Activated naive CD4-positive, alpha-beta T cell (primary cell): ENCODE data around the gene NONO.
"Not testable (repeated sequence)": the region's sequence is repeated elsewhere in the genome, so short reads cannot be mapped to it uniquely, and the experiment has no call there.

Source experiments
- DNase-seq, 4 experiments: peaks; one replicate each; lab custom pipeline; 2025; lab: John Stamatoyannopoulos, UW

Gene NONO, protein sequence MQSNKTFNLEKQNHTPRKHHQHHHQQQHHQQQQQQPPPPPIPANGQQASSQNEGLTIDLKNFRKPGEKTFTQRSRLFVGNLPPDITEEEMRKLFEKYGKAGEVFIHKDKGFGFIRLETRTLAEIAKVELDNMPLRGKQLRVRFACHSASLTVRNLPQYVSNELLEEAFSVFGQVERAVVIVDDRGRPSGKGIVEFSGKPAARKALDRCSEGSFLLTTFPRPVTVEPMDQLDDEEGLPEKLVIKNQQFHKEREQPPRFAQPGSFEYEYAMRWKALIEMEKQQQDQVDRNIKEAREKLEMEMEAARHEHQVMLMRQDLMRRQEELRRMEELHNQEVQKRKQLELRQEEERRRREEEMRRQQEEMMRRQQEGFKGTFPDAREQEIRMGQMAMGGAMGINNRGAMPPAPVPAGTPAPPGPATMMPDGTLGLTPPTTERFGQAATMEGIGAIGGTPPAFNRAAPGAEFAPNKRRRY

DNA sequence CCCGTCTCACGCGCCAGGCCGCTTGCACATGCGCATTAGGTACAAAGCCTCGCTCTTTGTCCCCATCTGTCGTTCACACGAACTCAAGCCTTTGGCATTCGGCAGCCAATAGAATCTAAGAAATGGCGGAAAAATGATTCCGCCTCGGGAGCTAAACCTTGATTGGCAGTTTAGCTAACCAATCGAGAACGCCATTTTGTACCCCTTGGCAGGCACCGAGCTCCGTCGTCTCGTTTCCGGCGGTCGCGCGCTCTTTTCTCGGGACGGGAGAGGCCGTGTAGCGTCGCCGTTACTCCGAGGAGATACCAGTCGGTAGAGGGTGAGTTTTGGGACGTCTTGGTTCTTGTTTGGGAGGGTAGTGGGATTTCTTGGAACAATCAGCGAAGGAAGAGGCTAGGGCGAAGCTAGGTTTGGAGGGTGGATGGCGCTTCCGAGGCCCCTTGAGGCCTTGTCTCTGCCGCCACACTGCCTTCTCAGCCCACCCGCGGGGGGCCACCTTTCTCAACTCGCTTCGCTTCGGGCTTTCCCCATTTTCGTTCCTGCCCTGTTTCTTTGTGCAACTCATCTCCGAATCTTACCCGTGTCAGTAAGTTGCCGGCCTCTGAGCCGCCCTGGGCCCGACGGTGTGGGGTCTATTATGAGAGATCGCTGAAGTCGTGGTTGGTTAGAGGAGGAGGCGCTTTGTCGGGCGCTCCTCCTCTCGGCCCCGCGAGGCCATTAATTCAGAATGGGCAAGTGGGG, at the start of gene NONO:
Gene NONO, plus strand, starts transcription at position 233 of the 741 bp plus-strand sequence. CDS start 7,003 bp downstream, outside the sequence.
- DNase-seq = peak; percentile 51 to 65 (median 60)

DNA sequence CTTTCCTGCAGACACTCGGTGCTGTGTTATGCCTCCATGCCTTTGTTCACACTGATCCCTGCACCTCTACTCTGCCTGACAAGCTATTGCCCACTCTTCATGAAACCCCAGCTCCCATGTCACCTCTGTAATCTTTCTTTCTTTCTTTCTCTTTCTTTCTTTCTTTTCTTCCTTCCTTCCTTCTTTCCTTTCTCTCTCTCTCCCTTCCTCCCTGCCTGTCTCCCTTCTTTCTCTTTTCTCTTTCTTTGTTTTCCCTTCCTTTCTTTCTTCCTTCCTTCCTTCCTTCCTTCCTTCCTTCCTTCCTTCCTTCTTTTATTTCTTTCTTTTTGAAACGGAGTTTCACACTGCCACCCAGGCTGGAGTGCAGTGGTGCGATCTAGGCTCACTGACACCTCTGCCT, 48.0 kb upstream of the NONO start:
- DNase-seq = no peak

GRCh38 chrX:71236836-71237235, 46.6 kb upstream of the NONO start:
- no peak for DNase-seq

DNA sequence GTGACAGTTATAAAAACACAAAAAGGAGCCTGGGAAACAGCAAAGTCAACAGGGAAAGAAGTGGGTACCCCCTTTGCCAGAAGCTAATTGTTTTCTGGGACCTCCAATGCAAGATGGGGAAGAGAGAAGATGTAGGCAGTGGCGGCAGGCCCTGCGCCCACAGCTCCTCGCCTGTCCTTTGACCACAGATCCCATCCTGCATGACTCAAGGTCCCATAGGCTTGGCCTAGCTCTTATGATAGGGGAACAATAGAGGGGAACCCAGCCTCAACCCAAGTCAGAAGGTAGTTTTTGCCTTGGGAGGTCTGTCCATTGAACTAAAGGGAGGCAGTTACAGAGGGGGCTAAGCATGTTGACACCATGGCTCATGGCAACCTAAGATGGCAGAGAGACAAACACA, 43.7 kb upstream of the NONO start:
- DNase-seq = no peak

- DNase-seq = no peak
These were observed 42.1 kb upstream of the NONO start for GRCh38 chrX:71241301-71241700.

DNA sequence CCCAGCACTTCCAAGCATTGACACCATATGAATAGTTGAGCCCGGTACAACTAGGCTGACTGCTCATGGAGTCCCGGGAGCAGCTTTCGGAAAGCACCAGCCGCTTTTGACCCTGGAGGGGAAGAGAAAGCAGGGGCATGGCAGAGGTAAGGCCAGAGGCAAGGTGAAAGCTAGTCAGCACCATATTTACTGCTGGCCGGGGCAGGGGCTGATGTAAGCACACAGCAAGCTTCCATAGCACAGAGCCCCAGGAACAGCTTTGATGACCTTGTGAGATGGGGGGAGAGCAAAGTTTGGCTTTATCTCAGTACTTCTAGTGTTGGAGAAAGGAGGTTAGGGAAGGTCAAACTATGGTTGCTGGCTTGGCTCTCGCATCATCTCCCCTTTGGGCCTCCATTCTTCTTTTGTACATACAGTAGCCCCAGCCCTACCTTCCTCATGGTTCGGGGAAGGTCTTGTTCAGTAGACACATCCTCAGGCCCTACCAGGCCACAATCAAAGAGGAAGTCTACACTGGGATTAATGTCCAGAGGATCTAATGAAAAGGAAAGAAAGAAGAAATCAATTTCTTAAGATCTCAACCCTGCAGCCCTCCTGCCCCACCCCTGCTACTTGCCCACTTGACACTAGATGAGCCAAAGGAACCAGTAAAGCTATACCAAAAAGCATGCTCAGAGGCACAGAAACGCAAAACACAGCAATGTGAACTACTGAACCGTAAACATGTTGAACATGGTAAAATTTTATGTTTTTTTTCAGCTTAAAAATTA, 38.9 kb upstream of the NONO start:
- DNase-seq = no peak

- no peak for DNase-seq
These were observed 38.3 kb upstream of the NONO start for GRCh38 chrX:71245159-71245558.

GRCh38 chrX:71250841-71251240, 32.6 kb upstream of the NONO start:
- no peak for DNase-seq

- DNase-seq = no peak
These were observed 31.9 kb upstream of the NONO start for GRCh38 chrX:71251466-71251973.

DNA sequence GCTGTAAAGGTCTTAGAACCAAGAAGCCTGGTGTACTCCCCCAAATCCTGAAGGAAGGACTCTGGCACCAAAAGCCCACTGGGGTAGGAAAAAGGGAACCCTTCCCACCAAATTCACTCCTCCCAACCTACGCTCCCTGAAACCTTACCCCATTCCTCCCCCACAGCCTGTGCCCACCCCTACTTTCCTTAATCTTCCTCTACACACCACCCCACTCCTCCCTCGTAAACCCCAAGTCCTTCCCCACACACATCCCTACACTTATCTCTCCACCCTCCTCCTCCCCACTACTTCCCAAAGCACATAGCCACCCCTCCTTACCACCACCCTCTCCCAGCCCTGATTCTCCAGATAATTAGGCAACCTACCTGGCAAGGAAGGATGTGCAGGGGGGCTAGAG, 31.2 kb upstream of the NONO start:
- DNase-seq = no peak

DNA sequence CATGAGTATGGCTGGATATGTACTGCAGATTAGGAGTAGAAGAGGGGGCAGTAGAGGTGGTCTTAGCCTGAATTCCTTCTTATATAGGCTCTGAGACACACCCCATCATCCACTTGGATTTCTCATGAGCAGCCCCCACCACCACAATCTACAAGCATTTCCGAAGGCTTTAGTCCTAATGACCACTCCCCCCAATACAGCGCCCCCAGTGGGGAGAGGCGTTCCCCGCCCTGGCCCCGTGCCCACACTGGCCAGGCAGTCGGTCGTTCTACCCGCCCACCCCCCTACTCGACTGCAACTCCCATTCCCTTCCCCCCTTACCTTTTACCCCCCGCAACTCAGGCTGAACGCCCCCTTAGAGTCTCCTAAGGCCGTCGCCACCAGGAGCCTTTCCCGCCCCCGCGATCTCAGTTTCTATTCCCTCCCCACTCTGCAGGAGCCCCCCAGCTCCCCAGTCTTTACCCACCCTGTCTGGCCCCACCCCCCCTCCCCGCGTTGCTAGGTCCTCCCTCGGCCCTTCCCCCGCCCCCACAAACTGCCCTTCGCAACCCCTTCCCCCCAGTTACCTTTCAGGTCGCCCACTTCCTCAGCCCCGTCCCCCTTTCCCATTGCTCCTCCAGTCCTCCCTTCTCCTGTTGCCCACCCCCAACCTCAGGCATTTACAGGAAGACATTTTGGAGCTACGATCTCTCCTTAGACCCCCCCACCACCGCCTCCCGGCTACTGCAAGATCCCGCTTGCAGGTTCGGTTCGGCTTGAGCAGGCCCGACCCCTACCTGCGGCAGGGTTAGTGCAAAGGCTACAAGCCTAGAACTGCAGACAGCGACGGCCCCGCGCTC, 30.0 kb upstream of the NONO start:
- DNase-seq = peak in 2 of 4 experiments; percentile 2 to 18

DNA sequence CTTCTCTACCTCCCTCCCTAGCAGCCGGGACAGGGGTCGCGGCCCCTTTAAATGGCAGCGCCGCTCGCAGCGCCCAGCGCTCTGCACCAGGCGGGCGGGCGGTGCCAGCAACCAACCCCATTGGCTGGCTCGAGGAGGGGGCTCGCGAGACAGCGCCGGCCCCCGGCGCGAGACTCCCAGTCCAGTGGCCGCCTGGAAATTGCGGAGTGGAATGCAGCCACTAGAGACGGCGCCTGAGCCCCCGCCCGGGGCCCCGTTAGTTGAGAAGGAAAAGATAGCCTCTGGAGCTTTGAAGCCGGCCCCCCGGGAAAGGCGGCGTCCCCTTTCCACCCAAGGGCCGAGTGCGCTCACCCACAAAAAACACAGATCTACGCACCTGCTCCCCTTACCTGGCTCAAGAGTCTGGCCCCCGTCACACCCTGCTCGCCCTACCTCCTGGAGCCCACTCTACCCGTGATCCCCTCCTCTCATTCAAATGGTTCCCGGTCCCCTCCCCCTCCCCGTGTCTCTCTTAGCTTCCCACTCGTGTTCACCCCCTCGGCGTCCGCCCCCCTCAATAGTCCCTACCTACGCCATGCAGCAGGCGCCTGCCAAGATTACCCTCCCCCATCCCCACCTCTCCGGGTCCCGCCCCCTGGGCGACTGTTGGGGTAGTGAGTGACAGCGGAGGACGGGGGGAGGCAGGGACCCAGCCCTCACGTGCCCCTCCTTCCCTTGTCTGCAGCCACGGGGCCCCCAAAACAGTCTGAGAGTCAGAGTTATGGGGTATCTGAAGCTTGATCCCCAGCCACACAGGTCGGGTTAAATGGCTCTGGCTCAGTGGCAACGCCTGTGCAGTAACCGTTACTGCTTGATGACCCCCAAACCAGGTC, 29.1 kb upstream of the NONO start, which contains the start of gene ZMYM3:
Gene ZMYM3, minus strand, starts transcription at position 49 of the 872 bp plus-strand sequence. CDS start 885 bp downstream, outside the sequence.
- peak; percentile 27 to 68 (median 47) for DNase-seq

DNA sequence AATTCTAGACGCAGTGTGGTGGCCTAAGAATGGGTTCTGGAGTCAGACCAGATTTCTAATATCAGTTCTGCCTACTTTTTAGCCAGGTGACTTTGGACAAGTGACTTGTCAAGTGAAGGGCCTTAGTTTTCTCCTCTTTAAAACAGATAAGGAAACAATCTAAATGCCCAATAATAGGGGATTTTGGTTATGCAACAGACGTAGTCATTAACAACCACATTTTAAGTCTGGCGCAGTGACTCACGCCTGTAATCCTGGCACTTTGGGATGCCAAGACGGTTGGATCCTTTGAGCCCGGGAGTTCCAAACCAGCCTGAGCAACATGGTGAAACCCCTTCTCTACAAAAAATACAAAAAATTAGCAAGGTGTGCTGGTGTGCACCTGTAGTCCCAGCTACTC, 27.4 kb upstream of the NONO start:
- no peak for DNase-seq

- DNase-seq = no peak
These were observed 26.6 kb upstream of the NONO start for GRCh38 chrX:71256856-71257255.

- DNase-seq = not testable (repeated sequence)
These were observed 14.8 kb upstream of the NONO start for GRCh38 chrX:71268624-71269023.

DNA sequence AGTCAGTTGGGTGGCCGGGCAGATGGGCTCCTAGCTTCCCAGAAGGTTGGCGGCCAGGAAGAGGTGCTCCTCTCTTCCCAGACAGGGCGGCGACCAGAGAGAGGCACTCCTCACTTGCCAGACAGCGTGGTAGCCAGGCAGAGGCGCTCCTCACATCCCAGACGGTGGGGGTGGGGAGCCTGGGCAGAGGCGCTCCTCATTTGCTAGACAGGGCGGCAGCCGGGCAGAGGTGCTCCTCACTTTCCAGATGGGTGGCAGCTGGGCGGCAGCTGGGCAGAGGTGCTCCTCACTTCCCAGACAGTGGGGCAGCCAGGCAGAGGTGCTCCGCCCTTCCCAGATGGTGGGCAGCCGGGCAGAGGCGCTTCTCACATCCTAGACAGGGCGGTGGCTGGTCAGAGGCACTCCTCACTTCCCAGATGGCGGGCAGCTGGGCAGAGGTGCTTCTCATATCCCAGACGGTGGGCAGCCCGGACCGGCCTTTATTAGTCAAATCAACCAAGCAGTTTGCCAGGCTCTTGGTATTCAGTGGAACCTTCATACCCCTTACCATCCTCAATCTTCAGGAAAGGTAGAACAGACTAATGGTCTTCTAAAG, 13.5 kb upstream of the NONO start:
- no peak for DNase-seq

DNA sequence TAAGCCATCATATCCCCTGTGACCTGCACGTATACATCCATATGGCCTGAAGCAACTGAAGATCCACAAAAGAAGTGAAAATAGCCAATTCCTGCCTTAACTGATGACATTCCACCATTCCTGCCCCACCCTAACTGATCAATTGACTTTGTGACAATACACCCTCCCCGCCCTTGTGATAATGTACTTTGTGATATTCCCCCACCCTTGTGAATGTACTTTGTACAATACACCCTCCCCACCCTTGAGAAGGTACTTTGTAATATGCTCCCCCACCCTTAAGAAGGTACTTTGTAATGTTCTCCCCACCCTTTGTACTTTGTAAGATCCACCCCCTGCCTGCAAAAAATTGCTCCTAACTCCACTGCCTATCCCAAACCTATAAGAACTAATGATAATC, 11.1 kb upstream of the NONO start:
- DNase-seq = not testable (repeated sequence)

GRCh38 chrX:71281300-71281699, 2.1 kb upstream of the NONO start:
- not testable (repeated sequence) for DNase-seq
